GM12892 (cell line): ENCODE results near the gene RRP36.

Source experiments
- DNase-seq: peaks from one replicate; pipeline ENCODE4 v3.0.0; 2011; ENCODE audit not compliant: insufficient read length
- FAIRE-seq: peaks from 2 replicates; lab custom pipeline; 2011; peaks lifted over from hg19 to GRCh38; lab: Jason Lieb, UNC
- POLR2A ChIP-seq: IDR thresholded peaks from 2 replicates; pipeline ENCODE4 v1.6.1; 2011; ENCODE audit warnings: low read depth, low read length, control low read depth
- POLR2AphosphoS5 ChIP-seq: IDR thresholded peaks from 2 replicates; pipeline ENCODE4 v1.6.1; 2011; ENCODE audit warnings: low read depth, low read length, control low read depth
- TAF1 ChIP-seq: IDR thresholded peaks from 2 replicates; pipeline ENCODE4 v1.6.1; 2011; ENCODE audit warnings: low read depth, mild to moderate bottlenecking, control low read depth, low read length, borderline replicate concordance

RRP36 gene

DNA sequence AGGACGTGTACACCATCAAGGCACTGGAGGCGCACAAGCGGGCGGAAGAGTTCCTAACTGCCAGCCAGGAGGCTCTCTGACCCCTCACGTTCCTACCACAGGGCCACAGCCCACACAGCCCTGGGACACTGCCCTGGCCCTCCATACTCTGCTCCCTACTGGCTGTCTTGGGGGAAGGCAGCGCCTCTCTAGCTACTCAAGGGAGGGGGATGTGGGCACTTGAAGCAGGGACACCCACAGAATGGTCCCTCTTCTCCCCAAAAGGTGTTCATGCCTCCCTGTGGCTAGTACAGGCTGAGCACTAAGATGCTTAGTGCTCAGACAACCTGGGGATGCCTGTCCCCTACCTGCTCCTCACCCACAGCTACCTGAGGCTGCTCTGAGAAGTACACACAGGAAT lies 10.2 kb upstream of the RRP36 start:
- no peak for TF ChIP-seq TAF1
- TF ChIP-seq POLR2AphosphoS5 = no peak
- no peak for TF ChIP-seq POLR2A
- DNase-seq (no peak), FAIRE-seq (no peak)

GRCh38 chr6:43012364-43012763 lies 9.1 kb upstream of the RRP36 start:
- no peak for TF ChIP-seq POLR2A
- TF ChIP-seq POLR2AphosphoS5 = no peak
- TF ChIP-seq TAF1 = no peak
- DNase-seq (no peak), FAIRE-seq (no peak)

DNA sequence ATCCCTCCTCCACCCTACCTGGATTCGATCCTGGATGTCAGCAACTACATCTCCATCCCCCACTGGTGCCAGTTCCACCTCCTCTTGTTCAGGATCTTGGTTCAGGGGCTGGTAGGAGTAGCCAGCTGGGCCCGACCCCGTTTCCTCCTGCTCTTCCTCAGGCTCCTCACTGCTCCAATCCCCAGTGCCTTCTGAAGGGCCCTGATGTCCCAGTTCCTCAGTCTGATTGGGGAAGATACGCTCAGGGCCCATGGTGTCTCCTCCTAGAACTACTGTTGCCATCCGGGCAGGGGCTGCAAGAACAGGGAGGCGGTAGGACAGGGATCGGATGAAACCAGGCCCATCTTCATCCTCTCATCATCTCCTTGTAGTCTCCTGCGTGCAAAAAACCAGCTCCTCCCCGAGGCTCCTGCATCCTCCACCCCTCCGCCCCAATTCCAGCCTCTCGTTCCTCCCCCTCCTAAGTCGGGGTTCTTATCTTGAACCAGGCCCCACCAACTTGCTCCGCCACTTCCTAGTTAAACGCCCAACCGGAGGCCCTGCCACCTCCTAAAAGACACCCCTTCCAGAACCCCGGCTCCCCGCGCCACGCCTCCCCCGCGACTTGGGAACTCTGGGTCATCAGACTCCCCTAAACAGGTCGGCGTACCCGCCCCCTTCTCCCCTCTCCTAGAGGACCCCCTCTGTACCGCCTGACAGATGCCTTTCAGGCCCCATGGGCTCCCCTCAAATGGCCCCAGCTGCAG lies 8.2 kb upstream of the RRP36 start:
- FAIRE-seq (no peak), DNase-seq (no peak)
- TF ChIP-seq POLR2AphosphoS5 (0 out of 2 replicates have a peak, but pooled peaks have one; percentile 8), TAF1 (no peak)

GRCh38 chr6:43013843-43014433 lies 7.5 kb upstream of the RRP36 start, which contains the start of the genes KLHDC3 and MEA1:
KLHDC3 (plus strand) TSS chr6:43014249; CDS start chr6:43017193, 2,944 bp downstream.
MEA1 (minus strand) TSS chr6:43013946; CDS start chr6:43013813, 133 bp downstream.
- peak; percentile 96 for DNase-seq
- peak; percentile 100 for FAIRE-seq
- TF ChIP-seq POLR2AphosphoS5 (no peak), TAF1 (no peak), POLR2A (no peak)

DNA sequence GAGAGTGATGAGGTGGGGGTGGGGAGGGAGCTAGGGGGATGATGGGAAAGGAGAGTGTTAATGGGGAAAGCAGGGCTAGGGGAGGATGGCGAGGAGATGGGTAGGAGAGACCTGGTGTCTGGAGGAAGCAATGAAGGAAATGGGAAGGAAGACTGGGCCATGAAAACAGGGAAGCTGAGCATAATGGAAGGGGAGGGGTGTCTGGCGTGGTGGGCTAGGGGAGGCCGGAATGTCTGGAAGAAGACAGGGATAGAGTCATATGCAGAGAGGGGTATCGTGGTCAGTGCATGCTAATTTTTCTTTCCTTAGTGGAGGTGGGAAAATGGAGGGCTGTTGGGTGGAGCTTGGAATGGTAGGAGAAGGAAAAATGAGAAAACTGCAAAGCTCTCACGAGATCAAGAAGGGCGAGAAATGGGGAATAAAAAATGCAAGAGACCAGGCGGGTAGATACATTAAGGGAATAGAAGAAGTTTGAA lies 7.0 kb upstream of the RRP36 start:
- FAIRE-seq = no peak
- no peak for TF ChIP-seq POLR2A
- TF ChIP-seq TAF1 = no peak
- no peak for TF ChIP-seq POLR2AphosphoS5
- DNase-seq = no peak

- FAIRE-seq (no peak), DNase-seq (no peak)
- TF ChIP-seq POLR2AphosphoS5 = no peak
- TF ChIP-seq TAF1 = no peak
Observed at GRCh38 chr6:43016176-43016942, 5.1 kb upstream of the RRP36 start.

GRCh38 chr6:43016943-43017334 lies 4.5 kb upstream of the RRP36 start:
- TF ChIP-seq TAF1 = no peak
- TF ChIP-seq POLR2A = no peak
- no peak for TF ChIP-seq POLR2AphosphoS5
- no peak for FAIRE-seq
- no peak for DNase-seq

- DNase-seq = no peak
- no peak for FAIRE-seq
- TF ChIP-seq POLR2AphosphoS5 = no peak
- no peak for TF ChIP-seq POLR2A
- no peak for TF ChIP-seq TAF1
Observed at GRCh38 chr6:43019152-43019551, 2.3 kb upstream of the RRP36 start.

DNA sequence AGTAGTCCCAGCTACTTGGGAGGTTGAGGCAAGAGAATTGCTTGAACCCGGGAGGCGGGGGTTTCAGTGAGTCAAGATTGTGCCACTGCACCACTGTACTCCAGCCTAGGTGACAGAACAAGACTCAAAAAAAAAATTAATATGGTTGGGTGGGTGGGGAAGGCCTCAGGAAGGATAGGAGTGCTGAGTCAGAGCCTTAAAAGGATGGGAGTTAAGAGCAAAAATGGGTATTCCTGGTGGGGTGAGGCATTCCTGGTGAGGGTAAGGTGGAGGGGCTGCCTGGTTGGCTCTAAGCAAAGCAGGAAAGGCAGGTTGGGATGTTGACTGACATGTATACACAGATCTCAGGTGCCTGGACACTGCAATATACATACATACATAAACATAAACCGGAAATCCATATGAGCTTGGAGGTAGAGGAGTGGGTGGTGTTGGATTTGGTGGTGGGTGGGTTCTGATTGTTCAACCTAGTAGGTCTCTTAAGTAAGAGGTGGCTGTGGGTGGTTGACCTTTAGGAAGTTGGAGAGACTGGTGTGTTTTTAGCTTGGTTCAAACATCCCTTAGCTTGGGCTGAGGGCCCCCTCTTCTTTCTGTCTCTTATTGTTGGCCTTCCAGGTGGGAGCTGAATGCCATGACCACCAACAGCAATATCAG lies 1.2 kb upstream of the RRP36 start:
- TF ChIP-seq POLR2A = no peak
- TF ChIP-seq TAF1 = no peak
- no peak for TF ChIP-seq POLR2AphosphoS5
- no peak for FAIRE-seq
- DNase-seq = no peak

- FAIRE-seq = no peak
Observed at GRCh38 chr6:43020847-43021246, 576 bp upstream of the RRP36 start.

GRCh38 chr6:43024436-43024835 lies 3.0 kb downstream of the RRP36 start:
- FAIRE-seq = no peak
- TF ChIP-seq TAF1 = no peak
- no peak for TF ChIP-seq POLR2A
- TF ChIP-seq POLR2AphosphoS5 = no peak; the same call in 1 of the 2 replicates

More at GRCh38 chr6:43020847-43021246, 576 bp upstream of the RRP36 start:
- DNase-seq = no peak
- TF ChIP-seq POLR2A (no peak), TAF1 (no peak), POLR2AphosphoS5 (no peak)

DNA sequence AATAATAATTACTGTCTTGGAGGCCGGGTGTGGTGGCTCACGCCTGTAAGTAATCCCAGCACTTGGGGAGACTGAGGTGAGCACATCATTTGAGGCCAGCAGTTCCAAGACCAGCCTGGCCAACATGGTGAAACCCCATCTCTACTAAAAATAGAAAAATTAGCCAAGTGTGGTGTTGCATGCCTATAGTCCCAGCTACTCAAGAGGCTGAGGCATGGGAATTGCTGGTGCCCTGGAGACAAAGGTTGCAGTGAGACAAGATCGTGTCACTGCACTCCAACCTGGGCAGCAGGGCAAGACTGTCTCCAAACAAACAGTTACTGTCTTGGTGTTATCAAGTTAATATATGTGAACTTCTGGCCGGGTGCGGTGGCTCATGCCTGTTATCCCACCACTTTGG lies 4.9 kb downstream of the RRP36 start:
- no peak for TF ChIP-seq TAF1
- TF ChIP-seq POLR2AphosphoS5 = no peak
- TF ChIP-seq POLR2A = no peak
- FAIRE-seq (no peak), DNase-seq (no peak)

More at GRCh38 chr6:43024436-43024835, 3.0 kb downstream of the RRP36 start:
- DNase-seq = no peak
